Right lobe of liver (tissue), 4 donors: ENCODE measurements around the gene IL9.

Experiments used
- CTCF ChIP-seq, 4 donors: fragments of 200-600 bp in 3 of 4; fragments of 450-650 bp in 1 of 4; IDR thresholded peaks; one replicate each; pipeline versions ENCODE4 v1.5.1 to v1.8.0; 2016 to 2022; ENCODE audit warnings: antibody characterized with exemption in 4 of 4, mild to moderate bottlenecking in 2 of 4
- POLR2A ChIP-seq: fragments of 450-650 bp; IDR thresholded peaks from one replicate; pipeline ENCODE4 v1.6.1; 2017; ENCODE audit warnings: antibody characterized with exemption, mild to moderate bottlenecking
- donor health status: DM: no; HTN: no; CAD: no.
- donor health status: DM: no; HTN: no; CAD: no.
- donor health status: DM: no; HTN: yes; CAD: no.

- TF ChIP-seq CTCF (IDR thresholded peaks at IDR 0.05) (no peak), POLR2A (no peak)
These were observed 1.4 kb downstream of the IL9 start for GRCh38 chr5:135894276-135894675.
